Stomach (tissue), 9 donors: Measurements from ENCODE around the gene IRAK1. TPM values are rescaled to one million over a fixed set of nuclear protein-coding genes. Genes with fewer than 3 reads are reported as not detected.

Experiments used
- DNase-seq, 2 donors: peaks; one replicate each; pipeline versions ENCODE4 v3.0.0 to v3.0.0-alpha.2; 2013 to 2019
- H3K27ac ChIP-seq, 5 donors: fragments of 200-600 bp in 4 of 5; sonication (generic) in 4 of 5; one replicate each; pipeline ENCODE4 v1.5.1; 2013 to 2019; ENCODE audit warnings: mild to moderate bottlenecking in 1 of 5, moderate library complexity in 1 of 5
- H3K27me3 ChIP-seq, 3 donors: fragments of 200-600 bp; sonication (generic); one replicate each; pipeline ENCODE4 v1.5.1; 2017 to 2019; ENCODE audit warnings: mixed run types in 1 of 3
- H3K36me3 ChIP-seq, 4 donors: fragments of 200-600 bp; sonication (generic); 1 replicate in 3 of 4; 2 replicates in 1 of 4; pipeline ENCODE4 v1.5.1; 2016 to 2019
- H3K4me1 ChIP-seq, 4 donors: fragments of 200-600 bp; sonication (generic); one replicate each; pipeline ENCODE4 v1.5.1; 2016 to 2019
- H3K4me3 ChIP-seq, 4 donors: fragments of 200-600 bp; sonication (generic) in 3 of 4; one replicate each; pipeline ENCODE4 v1.5.1; 2016 to 2019; ENCODE audit warnings: mild to moderate bottlenecking in 1 of 4
- H3K9me3 ChIP-seq, 4 donors: fragments of 200-600 bp; sonication (generic); one replicate each; pipeline ENCODE4 v1.5.1; 2016 to 2019
- EP300 ChIP-seq: sonication (generic); formaldehyde crosslinking; IDR thresholded peaks from one replicate; pipeline ENCODE4 v1.6.1; 2017; ENCODE audit warnings: antibody characterized with exemption
- POLR2A ChIP-seq, 4 donors: fragments of 450-650 bp; IDR thresholded peaks; one replicate each; pipeline ENCODE4 v1.6.1; 2016; ENCODE audit warnings: antibody characterized with exemption in 4 of 4, control low read depth in 2 of 4, mild to moderate bottlenecking in 1 of 4, moderate library complexity in 1 of 4
- POLR2AphosphoS5 ChIP-seq, 3 donors: sonication (generic); formaldehyde crosslinking; IDR thresholded peaks; one replicate each; pipeline ENCODE4 v1.6.1; 2016; ENCODE audit warnings: antibody characterized with exemption in 3 of 3
- WGBS, 5 donors: extraction: QIAGEN DNeasy Blood & Tissue Kit in 3 of 5; methylation state at CpG; one replicate each; pipeline versions ENCODE4 v1.1.5 to v1.1.7; 2013 to 2018; 5-methylcytosine and 5-hydroxymethylcytosine counted together
- intact Hi-C: fragments of 100-400 bp; cut with DNase I; formaldehyde crosslinking; loops from one replicate; pipeline ENCODE4 v1.15.1; 2023; ENCODE audit warnings: low total_unique reads
- polyA plus RNA-seq, 3 donors: library from polyadenylated mRNA; stranded (reverse); fragments of 200-250 nt; gene quantifications; one replicate each; pipeline ENCODE4 v1.2.3, GENCODE V29; 2013
- total RNA-seq, 5 donors: library from RNA; depleted of rRNA; stranded (reverse); fragments of >200 nt; gene quantifications; one replicate each; pipeline versions ENCODE4 v1.1.0 to v1.2.3, GENCODE V29; 2014 to 2016
- TF ChIP-seq, protein P1 (sequence below), 7 experiments: fragments of 450-650 bp in 4 of 7; fragments of 200-600 bp in 3 of 7; sonication (generic) in 3 of 7; IDR thresholded peaks; one replicate each; pipeline ENCODE4 v1.5.1; 2016 to 2019; ENCODE audit warnings: antibody characterized with exemption in 7 of 7, control low read depth in 2 of 7, mild to moderate bottlenecking in 1 of 7
- donor health status: healthy with polysubstance abuse.
- donor health status: Bipolar disorder and iron deficiency.
- donor health status: healthy.

Gene IRAK1
- total and polyA plus RNA-seq, 8 donors, result 25.5 to 211 (median 66.9) TPM

GRCh38 chrX:154013614-154014360 lies 5.9 kb downstream of the IRAK1 start:
- H3K9me3 ChIP-seq, result no peaks in the 10 kb centered on the region
- DNase-seq, result peak; percentile 41 to 74
- TF ChIP-seq, protein P1, sequence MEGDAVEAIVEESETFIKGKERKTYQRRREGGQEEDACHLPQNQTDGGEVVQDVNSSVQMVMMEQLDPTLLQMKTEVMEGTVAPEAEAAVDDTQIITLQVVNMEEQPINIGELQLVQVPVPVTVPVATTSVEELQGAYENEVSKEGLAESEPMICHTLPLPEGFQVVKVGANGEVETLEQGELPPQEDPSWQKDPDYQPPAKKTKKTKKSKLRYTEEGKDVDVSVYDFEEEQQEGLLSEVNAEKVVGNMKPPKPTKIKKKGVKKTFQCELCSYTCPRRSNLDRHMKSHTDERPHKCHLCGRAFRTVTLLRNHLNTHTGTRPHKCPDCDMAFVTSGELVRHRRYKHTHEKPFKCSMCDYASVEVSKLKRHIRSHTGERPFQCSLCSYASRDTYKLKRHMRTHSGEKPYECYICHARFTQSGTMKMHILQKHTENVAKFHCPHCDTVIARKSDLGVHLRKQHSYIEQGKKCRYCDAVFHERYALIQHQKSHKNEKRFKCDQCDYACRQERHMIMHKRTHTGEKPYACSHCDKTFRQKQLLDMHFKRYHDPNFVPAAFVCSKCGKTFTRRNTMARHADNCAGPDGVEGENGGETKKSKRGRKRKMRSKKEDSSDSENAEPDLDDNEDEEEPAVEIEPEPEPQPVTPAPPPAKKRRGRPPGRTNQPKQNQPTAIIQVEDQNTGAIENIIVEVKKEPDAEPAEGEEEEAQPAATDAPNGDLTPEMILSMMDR (IDR thresholded peaks at IDR 0.05), result peak in 6 of 7 experiments; percentile 28 to 92 (median 74)
- no peak for TF ChIP-seq POLR2AphosphoS5 (IDR thresholded peaks at IDR 0.05)
- no peak overlapping the region for H3K4me3 ChIP-seq
- H3K27ac ChIP-seq, result no peak overlapping the region
- intact Hi-C loops, result no loop called here
- WGBS, 5 donors, result 29 to 44% (median 37%) methylated on average over 15 to 20 of the region's 20 CpGs
- peaks cover 0 to 68% (median 39%) of the 10 kb centered on the region in 4 donors for H3K36me3 ChIP-seq
- peaks cover 0 to 5% (median 0%) of the 10 kb centered on the region in 3 donors for H3K27me3 ChIP-seq
- peaks cover 3 to 26% (median 19%) of the 10 kb centered on the region in 4 donors for H3K4me1 ChIP-seq

GRCh38 chrX:154013001-154013421 lies 6.7 kb downstream of the IRAK1 start:
- Histone ChIP-seq H3K36me3 (peaks cover 0 to 66% (median 39%) of the 10 kb centered on the region in 4 donors), H3K27ac (peak overlapping the region in 1 of 5 donors; percentile 8), H3K9me3 (no peaks in the 10 kb centered on the region), H3K4me1 (peaks cover 0 to 19% (median 11%) of the 10 kb centered on the region in 4 donors), H3K27me3 (peaks cover 0 to 5% (median 0%) of the 10 kb centered on the region in 3 donors), H3K4me3 (no peak overlapping the region)
- DNase-seq, result peak in 1 of 2 donors; percentile 22
- TF ChIP-seq EP300, result no peak
- TF ChIP-seq, protein P1 (IDR thresholded peaks at IDR 0.05), result no peak
- 47 to 100% (median 64%) methylated on average over 1 to 17 of the region's 17 CpGs for WGBS, 5 donors
- intact Hi-C loops, result no loop called here

DNA sequence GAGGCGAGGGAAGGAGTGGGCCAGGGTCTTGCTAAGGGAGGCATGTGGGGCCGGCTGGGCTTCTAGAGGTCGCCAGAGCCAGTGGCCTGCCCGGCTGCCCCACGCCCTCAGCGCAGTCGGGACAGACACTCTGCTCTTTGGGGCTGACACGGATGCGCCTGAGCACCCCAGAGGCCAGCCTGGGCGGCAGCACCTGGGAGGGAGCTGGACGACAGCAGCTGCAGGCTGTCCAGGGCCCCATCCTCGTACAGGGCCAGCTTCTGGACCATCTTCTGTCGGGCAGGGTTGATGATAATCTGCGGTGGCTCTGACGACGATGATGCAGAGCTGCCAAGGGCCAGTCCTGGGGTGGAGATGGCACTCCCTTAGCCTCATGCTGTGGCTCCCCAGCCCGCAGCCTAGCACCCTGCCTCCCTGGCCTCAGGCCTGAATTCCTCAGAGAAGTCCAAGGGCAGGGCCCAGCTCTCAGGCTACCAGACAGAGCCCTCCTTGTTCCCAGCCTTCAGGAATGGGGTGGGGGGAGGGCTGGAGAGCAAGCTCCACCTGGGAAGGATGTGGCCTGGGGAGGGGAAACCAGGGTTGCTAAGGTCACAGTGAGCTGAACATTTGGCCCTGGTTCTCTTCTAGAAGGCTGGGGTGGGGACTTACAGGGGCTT lies 7.2 kb downstream of the IRAK1 start:
- WGBS, 5 donors, result 65 to 76% (median 70%) methylated on average over 11 to 17 of the region's 17 CpGs; no CpG with 5 or more reads in 1 of the 5 donors

More for the DNA sequence above, 7.2 kb downstream of the IRAK1 start:
- Histone ChIP-seq H3K36me3 (peaks cover 0 to 65% (median 37%) of the 10 kb centered on the region in 4 donors), H3K4me3 (no peak overlapping the region), H3K9me3 (no peaks in the 10 kb centered on the region), H3K27me3 (peaks cover 0 to 5% (median 0%) of the 10 kb centered on the region in 3 donors), H3K4me1 (peaks cover 0 to 15% (median 10%) of the 10 kb centered on the region in 4 donors), H3K27ac (peak overlapping the region in 1 of 5 donors; percentile 8)
- intact Hi-C loops, result no loop called here
- DNase-seq, result peak in 1 of 2 donors; percentile 67
- TF ChIP-seq POLR2A (IDR thresholded peaks at IDR 0.05) (no peak), EP300 (no peak), POLR2AphosphoS5 (IDR thresholded peaks at IDR 0.05) (no peak)
- TF ChIP-seq, protein P1 (IDR thresholded peaks at IDR 0.05), result no peak
